ENCODE data around the gene SCN1B. TPM values are rescaled to one million over a fixed set of nuclear protein-coding genes. Genes with fewer than 3 reads are reported as not detected.

Gene SCN1B
- total and polyA plus RNA-seq, 2 of the 13 experiments (the other 11 are each of a cell fraction or from before 2014, with no cell fraction given), result 2.7 to 20.1 TPM

DNA sequence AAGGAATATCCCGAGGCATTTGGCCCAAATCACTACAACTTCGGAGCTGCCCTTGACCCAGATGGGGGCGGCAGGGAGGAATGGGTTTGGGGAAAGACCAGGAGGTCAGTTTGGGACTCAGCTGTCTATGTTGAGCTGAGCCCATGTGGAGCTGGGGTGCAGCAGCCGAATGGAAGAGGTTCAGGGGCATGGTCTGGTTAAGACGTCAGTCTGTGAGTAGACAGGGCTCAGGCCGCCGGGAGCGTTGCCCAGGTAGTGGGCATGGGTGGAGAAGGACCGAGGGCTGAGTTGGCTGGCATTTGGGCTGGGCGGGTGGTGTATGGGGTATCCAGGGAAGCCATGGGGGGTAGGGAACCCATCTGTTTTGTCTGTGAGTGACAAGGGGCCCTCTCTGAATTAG, 9.3 kb upstream of the SCN1B start:
- no TSS peak for BruUV-seq (replicated peaks)
- no peak overlapping the region for H3K4me2 ChIP-seq (ENCODE audit: low read depth, low read length)
- H4K20me1 ChIP-seq (ENCODE audit: insufficient read depth, low read length), result 0 out of 2 replicates have a peak, but pooled peaks cover 9% of the 10 kb centered on the region
- no peak overlapping the region for H2AFZ ChIP-seq (ENCODE audit: low read length)
- no peak overlapping the region for H3K9ac ChIP-seq (ENCODE audit: insufficient read depth, low read depth, low read length)
- no peak overlapping the region for H3K4me3 ChIP-seq (replicated peaks in 1 of 3; ENCODE audit: insufficient read depth in 1 of 3, low read depth in 2 of 3, low read length in 3 of 3)
- DNase-seq (ENCODE audit: low spot score) (no peak), FAIRE-seq (no peak), ATAC-seq (no peak)
- POLR2A ChIA-PET, result no interaction called here
- in situ Hi-C loops (cut with HindIII; ENCODE audit: extremely low pct_ligation_motif_present, low pct_unique_long_range_greater_than_20kb), result no loop called here
- 100% methylated on average over 10 of the region's 10 CpGs for WGBS (ENCODE audit: low lambda C conversion rate)
- no peaks in the 10 kb centered on the region for H3K79me2 ChIP-seq (ENCODE audit: insufficient read depth, low read length)
- H3K4me1 ChIP-seq (ENCODE audit: insufficient read depth, low read length), result no peaks in the 10 kb centered on the region
- H3K36me3 ChIP-seq (replicated peaks in 1 of 2; ENCODE audit: control insufficient read depth in 1 of 2, insufficient read depth in 2 of 2, low read length in 2 of 2), result peaks cover 34 to 82% of the 10 kb centered on the region in 2 experiments
- H3K9me3 ChIP-seq (ENCODE audit: low read length), result no peaks in the 10 kb centered on the region
- intact Hi-C loops (cut with micrococcal nuclease; ENCODE audit: unreplicated experiment), result no loop called here
- CTCF ChIA-PET (ENCODE audit: low intra/inter-chr PET ratio, low total read pairs), result no interaction called here
- H3K27me3 ChIP-seq (ENCODE audit: control insufficient read depth in 1 of 2, insufficient read depth in 2 of 2, low read length in 2 of 2), result no peaks in the 10 kb centered on the region
- no peak for TF ChIP-seq ZNF576 (CRISPR knock-in tag; IDR thresholded peaks at IDR 0.05)
- TF ChIP-seq, protein P1, sequence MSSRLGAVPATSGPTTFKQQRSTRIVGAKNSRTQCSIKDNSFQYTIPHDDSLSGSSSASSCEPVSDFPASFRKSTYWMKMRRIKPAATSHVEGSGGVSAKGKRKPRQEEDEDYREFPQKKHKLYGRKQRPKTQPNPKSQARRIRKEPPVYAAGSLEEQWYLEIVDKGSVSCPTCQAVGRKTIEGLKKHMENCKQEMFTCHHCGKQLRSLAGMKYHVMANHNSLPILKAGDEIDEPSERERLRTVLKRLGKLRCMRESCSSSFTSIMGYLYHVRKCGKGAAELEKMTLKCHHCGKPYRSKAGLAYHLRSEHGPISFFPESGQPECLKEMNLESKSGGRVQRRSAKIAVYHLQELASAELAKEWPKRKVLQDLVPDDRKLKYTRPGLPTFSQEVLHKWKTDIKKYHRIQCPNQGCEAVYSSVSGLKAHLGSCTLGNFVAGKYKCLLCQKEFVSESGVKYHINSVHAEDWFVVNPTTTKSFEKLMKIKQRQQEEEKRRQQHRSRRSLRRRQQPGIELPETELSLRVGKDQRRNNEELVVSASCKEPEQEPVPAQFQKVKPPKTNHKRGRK (CRISPR knock-in tag; IDR thresholded peaks at IDR 0.05), result no peak
- TF ChIP-seq ZHX2 (IDR thresholded peaks at IDR 0.05; ENCODE audit: low read depth), result no peak
- TF ChIP-seq ZHX2 (CRISPR knock-in tag; IDR thresholded peaks at IDR 0.05; ENCODE audit: borderline replicate concordance), result no peak
- no peak for TF ChIP-seq RFXANK (CRISPR knock-in tag; IDR thresholded peaks at IDR 0.05)
- TF ChIP-seq, protein P2, sequence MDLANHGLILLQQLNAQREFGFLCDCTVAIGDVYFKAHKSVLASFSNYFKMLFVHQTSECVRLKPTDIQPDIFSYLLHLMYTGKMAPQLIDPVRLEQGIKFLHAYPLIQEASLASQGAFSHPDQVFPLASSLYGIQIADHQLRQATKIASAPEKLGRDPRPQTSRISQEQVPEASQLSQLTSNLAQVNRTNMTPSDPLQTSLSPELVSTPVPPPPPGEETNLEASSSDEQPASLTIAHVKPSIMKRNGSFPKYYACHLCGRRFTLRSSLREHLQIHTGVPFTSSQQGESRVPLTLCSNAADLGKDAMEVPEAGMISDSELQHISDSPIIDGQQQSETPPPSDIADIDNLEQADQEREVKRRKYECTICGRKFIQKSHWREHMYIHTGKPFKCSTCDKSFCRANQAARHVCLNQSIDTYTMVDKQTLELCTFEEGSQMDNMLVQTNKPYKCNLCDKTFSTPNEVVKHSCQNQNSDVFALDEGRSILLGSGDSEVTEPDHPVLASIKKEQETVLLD (CRISPR knock-in tag; IDR thresholded peaks at IDR 0.05; ENCODE audit: low read depth), result no peak
- H3K27ac ChIP-seq (ENCODE audit: extremely low read length, insufficient read depth, low read length), result no peak overlapping the region
